Karpas-422 (cell line): ENCODE data around the gene B3GNT2. TPM values are rescaled to one million over a fixed set of nuclear protein-coding genes. Genes with fewer than 3 reads are reported as not detected.
"Not testable (repeated sequence)": the region's sequence is repeated elsewhere in the genome, so short reads cannot be mapped to it uniquely, and the experiment has no call there.

ENCODE experiments used
- DNase-seq: peaks from one replicate; pipeline ENCODE4 v3.0.0-alpha.2; 2015
- H2AFZ ChIP-seq: fragments of 200-600 bp; sonication (generic); 2 replicates; pipeline ENCODE4 v1.6.1; 2014; ENCODE audit warnings: antibody characterized with exemption, low read length, mixed read lengths
- H3K27ac ChIP-seq: fragments of 200-600 bp; sonication (generic); 2 replicates; pipeline ENCODE4 v1.5.1; 2014; ENCODE audit warnings: mild to moderate bottlenecking, low read length, moderate library complexity
- H3K27me3 ChIP-seq: fragments of 200-600 bp; sonication (generic); 2 replicates; pipeline ENCODE4 v1.6.1; 2014; ENCODE audit warnings: low read length, mixed read lengths
- H3K36me3 ChIP-seq: fragments of 200-600 bp; sonication (generic); 2 replicates; pipeline ENCODE4 v1.6.1; 2014; ENCODE audit warnings: low read length, mixed read lengths; ENCODE audit not compliant: insufficient read depth
- H3K4me1 ChIP-seq: fragments of 200-600 bp; sonication (generic); 2 replicates; pipeline ENCODE4 v1.6.1; 2014; ENCODE audit warnings: mild to moderate bottlenecking, low read length, mixed read lengths
- H3K4me2 ChIP-seq: fragments of 200-600 bp; sonication (generic); 2 replicates; pipeline ENCODE4 v1.6.1; 2014; ENCODE audit warnings: low read length, low read depth, mild to moderate bottlenecking; ENCODE audit not compliant: poor library complexity, severe bottlenecking
- H3K4me3 ChIP-seq: fragments of 200-600 bp; sonication (generic); 2 replicates; pipeline ENCODE4 v1.5.1; 2014; ENCODE audit warnings: mild to moderate bottlenecking, antibody characterized with exemption, low read length, mixed read lengths
- H3K79me2 ChIP-seq: fragments of 200-600 bp; sonication (generic); 2 replicates; pipeline ENCODE4 v1.6.1; 2014; ENCODE audit warnings: mild to moderate bottlenecking, low read length, mixed read lengths
- H3K9ac ChIP-seq: fragments of 200-600 bp; sonication (generic); 2 replicates; pipeline ENCODE4 v1.6.0; 2014; ENCODE audit warnings: low read length
- H3K9me2 ChIP-seq: fragments of 200-600 bp; sonication (generic), shearing (Covaris generic); replicated peaks from 2 replicates; pipeline ENCODE4 v1.6.0; 2014; ENCODE audit warnings: mild to moderate bottlenecking, low read length, moderate library complexity; ENCODE audit not compliant: insufficient read depth
- H3K9me3 ChIP-seq: fragments of 300-700, 200-600 bp; sonication (generic); 2 replicates; pipeline ENCODE4 v1.6.1; 2014; ENCODE audit warnings: low read length, mixed read lengths
- H4K20me1 ChIP-seq: fragments of 200-600 bp; sonication (generic); 2 replicates; pipeline ENCODE4 v1.6.1; 2014; ENCODE audit warnings: mild to moderate bottlenecking, antibody characterized with exemption, low read length, low read depth; ENCODE audit not compliant: insufficient read depth
- small RNA-seq: library from RNA; depleted of rRNA; stranded (forward); fragments of <200 nt; gene quantifications from one replicate; pipeline ENCODE3, GENCODE V24; 2014
- total RNA-seq: library from RNA; depleted of rRNA; stranded (reverse); fragments of >200 nt; shearing (Covaris generic); gene quantifications from 2 replicates; pipeline ENCODE4 v1.2.3, GENCODE V29; 2014; ENCODE audit warnings: low replicate concordance

Gene B3GNT2
- total RNA-seq, 1 experiment from 2014 or later: 26.9 TPM

DNA sequence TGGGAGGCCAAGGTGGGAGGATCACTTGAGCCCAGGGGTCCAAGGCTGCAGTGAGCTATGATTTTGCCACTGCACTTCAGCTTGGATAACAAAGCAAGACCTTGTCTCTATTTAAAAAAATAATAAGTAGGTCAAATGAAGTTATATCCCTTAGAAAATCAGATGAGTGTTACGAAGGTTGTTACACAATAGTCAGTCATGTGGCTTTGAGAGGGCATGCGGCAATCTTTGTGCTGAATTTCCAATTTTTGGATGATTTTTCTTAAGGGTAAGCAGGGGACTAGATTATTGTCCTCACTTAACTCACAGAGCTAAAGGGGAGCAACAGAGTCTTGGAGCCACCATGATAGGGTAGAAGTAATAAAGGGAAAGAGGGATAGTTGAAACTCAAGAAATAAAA lies 71.8 kb downstream of the B3GNT2 start:
- Histone ChIP-seq H3K36me3 (no peaks in the 10 kb centered on the region), H2AFZ (no peak overlapping the region), H3K4me3 (no peak overlapping the region), H4K20me1 (no peaks in the 10 kb centered on the region), H3K4me1 (no peaks in the 10 kb centered on the region), H3K79me2 (no peaks in the 10 kb centered on the region), H3K9me3 (no peaks in the 10 kb centered on the region), H3K27me3 (0 out of 2 replicates have a peak, but pooled peaks cover 3% of the 10 kb centered on the region), H3K9ac (no peak overlapping the region), H3K27ac (no peak overlapping the region), H3K4me2 (no peak overlapping the region), H3K9me2 (no peaks in the 10 kb centered on the region)
- no peak for DNase-seq

- not testable (repeated sequence) for H3K4me3 ChIP-seq, DNase-seq, H3K79me2 ChIP-seq, H4K20me1 ChIP-seq, H3K4me1 ChIP-seq, H3K36me3 ChIP-seq, H3K9ac ChIP-seq, H3K27me3 ChIP-seq, H3K9me2 ChIP-seq, H3K4me2 ChIP-seq, H3K9me3 ChIP-seq, H3K27ac ChIP-seq, H2AFZ ChIP-seq
Measured at GRCh38 chr2:62268681-62269188, 72.8 kb downstream of the B3GNT2 start.

DNA sequence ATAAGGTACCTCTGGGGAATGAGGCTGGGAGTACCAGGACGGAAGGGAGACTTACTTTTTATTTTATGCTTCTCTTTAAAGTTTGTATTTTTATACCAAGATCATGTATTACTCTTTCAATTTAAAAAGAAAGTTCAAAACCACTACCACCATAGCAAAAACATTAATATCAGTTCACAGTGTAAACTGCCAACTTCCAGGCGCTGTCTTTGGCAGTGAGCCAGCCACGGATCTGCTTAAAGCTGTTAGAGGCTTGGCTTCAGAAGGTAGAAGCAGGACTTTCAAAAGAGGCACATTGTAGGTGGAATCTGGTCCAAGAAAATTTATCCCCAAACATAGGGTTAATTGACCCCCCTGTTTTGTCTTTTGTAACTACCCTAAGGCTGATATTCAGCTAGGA lies 74.8 kb downstream of the B3GNT2 start:
- no peaks in the 10 kb centered on the region for H4K20me1 ChIP-seq
- no peak for DNase-seq
- H3K9ac ChIP-seq: no peak overlapping the region
- H3K4me2 ChIP-seq: no peak overlapping the region
- no peaks in the 10 kb centered on the region for H3K9me3 ChIP-seq
- no peak overlapping the region for H3K27ac ChIP-seq
- 0 out of 2 replicates have a peak, but pooled peaks cover 3% of the 10 kb centered on the region for H3K27me3 ChIP-seq
- H3K9me2 ChIP-seq: no peaks in the 10 kb centered on the region
- no peak overlapping the region for H3K4me3 ChIP-seq
- H2AFZ ChIP-seq: no peak overlapping the region
- H3K4me1 ChIP-seq: no peaks in the 10 kb centered on the region
- no peaks in the 10 kb centered on the region for H3K36me3 ChIP-seq
- no peaks in the 10 kb centered on the region for H3K79me2 ChIP-seq

Small RNA genes lying within 50 kb of the gene (small RNA-seq; reads per million reads assigned to genes)
- gene MIR5192 (not detected), gene RN7SL51P (not detected)
